ENCODE data around the gene ZBTB20. TPM values are rescaled to one million over a fixed set of nuclear protein-coding genes. Genes with fewer than 3 reads are reported as not detected.

Gene ZBTB20
- polyA plus RNA-seq, 1 donor, result 2.6 TPM

- DNase-seq (ENCODE audit: low read depth), result no peak
Measured at GRCh38 chr3:114333180-114333922, 813.7 kb downstream of the ZBTB20 start.

GRCh38 chr3:114332342-114333179 is 814.5 kb downstream of the ZBTB20 start:
- DNase-seq (ENCODE audit: low read depth), result no peak

- no peak for DNase-seq (ENCODE audit: low read depth)
Measured at GRCh38 chr3:114331710-114332109, 815.4 kb downstream of the ZBTB20 start.

- no peak for DNase-seq (ENCODE audit: low read depth)
Measured at GRCh38 chr3:114331007-114331406, 816.1 kb downstream of the ZBTB20 start.

GRCh38 chr3:114329823-114330222 is 817.3 kb downstream of the ZBTB20 start:
- DNase-seq (ENCODE audit: low read depth), result no peak

GRCh38 chr3:114328345-114328744 is 818.7 kb downstream of the ZBTB20 start:
- no peak for DNase-seq (ENCODE audit: low read depth)

- DNase-seq (ENCODE audit: low read depth), result no peak
Measured at GRCh38 chr3:114327665-114328064, 819.4 kb downstream of the ZBTB20 start.

- DNase-seq (ENCODE audit: low read depth), result no peak
Measured at GRCh38 chr3:114323546-114324254, 823.4 kb downstream of the ZBTB20 start.

GRCh38 chr3:114320246-114320645 is 826.8 kb downstream of the ZBTB20 start:
- no peak for DNase-seq (ENCODE audit: low read depth)

GRCh38 chr3:114319453-114319852 is 827.6 kb downstream of the ZBTB20 start:
- DNase-seq (ENCODE audit: low read depth), result no peak

GRCh38 chr3:114318295-114318694 is 828.8 kb downstream of the ZBTB20 start:
- DNase-seq (ENCODE audit: low read depth), result no peak

- DNase-seq (ENCODE audit: low read depth), result no peak
Measured at GRCh38 chr3:114314282-114314681, 832.8 kb downstream of the ZBTB20 start.

- DNase-seq (ENCODE audit: low read depth), result no peak
Measured at GRCh38 chr3:114313426-114313825, 833.7 kb downstream of the ZBTB20 start.

- DNase-seq (ENCODE audit: low read depth), result no peak
Measured at GRCh38 chr3:114310695-114311094, 836.4 kb downstream of the ZBTB20 start.

GRCh38 chr3:114308830-114309229 is 838.3 kb downstream of the ZBTB20 start:
- no peak for DNase-seq (ENCODE audit: low read depth)

GRCh38 chr3:114308377-114308776 is 838.7 kb downstream of the ZBTB20 start:
- no peak for DNase-seq (ENCODE audit: low read depth)

GRCh38 chr3:114307832-114308231 is 839.3 kb downstream of the ZBTB20 start:
- no peak for DNase-seq (ENCODE audit: low read depth)

GRCh38 chr3:114307222-114307830 is 839.8 kb downstream of the ZBTB20 start:
- no peak for DNase-seq (ENCODE audit: low read depth)

GRCh38 chr3:114299941-114300624 is 847.0 kb downstream of the ZBTB20 start:
- no peak for DNase-seq (ENCODE audit: low read depth)

- no peak for DNase-seq (ENCODE audit: low read depth)
Measured at GRCh38 chr3:114299421-114299820, 847.7 kb downstream of the ZBTB20 start.

GRCh38 chr3:114295946-114296345 is 851.1 kb downstream of the ZBTB20 start:
- no peak for DNase-seq (ENCODE audit: low read depth)

Data from forelimb muscle (tissue), 1 donor.